NCI-H345 (cell line): ENCODE measurements around the gene KRTAP4-16.
"Not testable (repeated sequence)": the region's sequence is repeated elsewhere in the genome, so short reads cannot be mapped to it uniquely, and the experiment has no call there.

Source experiments
- DNase-seq: peaks from one replicate; lab custom pipeline; 2025; lab: John Stamatoyannopoulos, UW

The KRTAP4-16 gene

GRCh38 chr17:41073676-41074075, 28.3 kb downstream of the KRTAP4-16 start:
- DNase-seq = no peak

- no peak for DNase-seq
Observed at GRCh38 chr17:41071606-41072360, 30.2 kb downstream of the KRTAP4-16 start.

- no peak for DNase-seq
Observed at GRCh38 chr17:41069031-41069430, 33.0 kb downstream of the KRTAP4-16 start.

GRCh38 chr17:41067281-41067680, 34.7 kb downstream of the KRTAP4-16 start:
- no peak for DNase-seq

GRCh38 chr17:41065829-41066624, 36.0 kb downstream of the KRTAP4-16 start, which contains the start of gene KRTAP2-4:
TSS of gene KRTAP2-4 (minus strand) at chr17:41065879. CDS start at chr17:41065845, 34 bp downstream.
- no peak for DNase-seq

GRCh38 chr17:41065016-41065689, 36.9 kb downstream of the KRTAP4-16 start:
- not testable (repeated sequence) for DNase-seq

GRCh38 chr17:41064301-41064700, 37.7 kb downstream of the KRTAP4-16 start:
- DNase-seq = no peak

GRCh38 chr17:41063449-41063848, 38.6 kb downstream of the KRTAP4-16 start:
- DNase-seq = no peak

GRCh38 chr17:41061964-41062363, 40.0 kb downstream of the KRTAP4-16 start:
- DNase-seq = no peak

GRCh38 chr17:41060052-41060604, 41.9 kb downstream of the KRTAP4-16 start, which contains the start of gene KRTAP2-3:
TSS of gene KRTAP2-3 (minus strand) at chr17:41060114. CDS start at chr17:41060050, 64 bp downstream.
- no peak for DNase-seq

- DNase-seq = not testable (repeated sequence)
Observed at GRCh38 chr17:41059276-41060051, 42.5 kb downstream of the KRTAP4-16 start.

GRCh38 chr17:41058741-41059140, 43.3 kb downstream of the KRTAP4-16 start:
- DNase-seq = no peak

GRCh38 chr17:41057547-41057946, 44.5 kb downstream of the KRTAP4-16 start:
- no peak for DNase-seq

- DNase-seq = not testable (repeated sequence)
Observed at GRCh38 chr17:41055130-41055529, 46.9 kb downstream of the KRTAP4-16 start, which contains the start of gene KRTAP2-2. TSS of gene KRTAP2-2 (minus strand) at chr17:41055230. CDS start at chr17:41055211, 19 bp downstream.

- not testable (repeated sequence) for DNase-seq
Observed at GRCh38 chr17:41054556-41054955, 47.5 kb downstream of the KRTAP4-16 start.

GRCh38 chr17:41054025-41054424, 48.0 kb downstream of the KRTAP4-16 start:
- DNase-seq = no peak

- DNase-seq = no peak
Observed at GRCh38 chr17:41052566-41052965, 49.4 kb downstream of the KRTAP4-16 start.
